Measurements from ENCODE around the gene P2RY11.

The P2RY11 gene

DNA sequence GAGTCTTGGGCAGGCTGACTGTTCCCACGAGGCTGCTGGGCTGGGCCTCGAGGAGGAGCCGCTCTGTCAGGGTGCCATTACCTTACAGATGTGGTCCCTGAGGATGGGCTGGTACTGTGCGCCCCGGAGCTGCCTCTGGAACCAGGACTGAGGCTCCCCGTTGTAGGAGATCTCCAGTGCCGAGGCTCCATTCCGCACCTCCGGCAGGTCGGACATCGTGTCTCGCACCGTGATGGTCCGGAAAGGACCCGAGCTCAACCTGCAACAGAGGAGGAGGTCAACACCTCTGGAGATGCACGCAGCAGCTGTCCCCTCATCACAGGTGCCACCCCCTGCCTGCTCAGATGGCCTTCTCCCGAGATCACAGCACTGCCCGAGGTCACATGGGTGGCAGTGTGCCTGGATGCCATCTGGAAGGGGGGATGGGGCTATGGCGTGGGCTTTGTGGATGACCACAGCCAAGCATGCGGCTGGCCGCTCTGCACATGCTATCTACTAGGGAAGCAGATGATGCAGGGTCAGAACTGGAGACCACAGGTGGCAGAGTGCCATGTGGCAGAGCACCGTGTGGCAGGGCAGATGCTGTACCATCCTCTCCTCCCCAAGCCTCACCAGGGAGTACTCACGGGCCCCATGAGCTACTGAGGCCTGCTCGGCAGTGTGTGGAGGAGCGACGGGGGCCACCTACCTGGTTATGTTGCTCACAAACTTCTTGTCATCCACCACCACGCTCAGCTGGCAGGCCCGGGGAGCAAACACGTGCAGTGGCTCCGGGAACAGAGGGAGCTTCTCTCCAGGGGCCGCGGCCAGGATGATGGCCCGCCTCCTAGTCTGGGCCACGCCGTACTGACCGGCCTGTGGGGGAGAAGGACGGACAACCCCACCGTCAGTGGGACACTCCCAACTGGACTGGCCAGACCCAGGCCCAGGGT lies 26.5 kb downstream of the P2RY11 start:
- DNase-seq (ENCODE audit: insufficient read length, low spot score): no peak
- no peak for FAIRE-seq

DNA sequence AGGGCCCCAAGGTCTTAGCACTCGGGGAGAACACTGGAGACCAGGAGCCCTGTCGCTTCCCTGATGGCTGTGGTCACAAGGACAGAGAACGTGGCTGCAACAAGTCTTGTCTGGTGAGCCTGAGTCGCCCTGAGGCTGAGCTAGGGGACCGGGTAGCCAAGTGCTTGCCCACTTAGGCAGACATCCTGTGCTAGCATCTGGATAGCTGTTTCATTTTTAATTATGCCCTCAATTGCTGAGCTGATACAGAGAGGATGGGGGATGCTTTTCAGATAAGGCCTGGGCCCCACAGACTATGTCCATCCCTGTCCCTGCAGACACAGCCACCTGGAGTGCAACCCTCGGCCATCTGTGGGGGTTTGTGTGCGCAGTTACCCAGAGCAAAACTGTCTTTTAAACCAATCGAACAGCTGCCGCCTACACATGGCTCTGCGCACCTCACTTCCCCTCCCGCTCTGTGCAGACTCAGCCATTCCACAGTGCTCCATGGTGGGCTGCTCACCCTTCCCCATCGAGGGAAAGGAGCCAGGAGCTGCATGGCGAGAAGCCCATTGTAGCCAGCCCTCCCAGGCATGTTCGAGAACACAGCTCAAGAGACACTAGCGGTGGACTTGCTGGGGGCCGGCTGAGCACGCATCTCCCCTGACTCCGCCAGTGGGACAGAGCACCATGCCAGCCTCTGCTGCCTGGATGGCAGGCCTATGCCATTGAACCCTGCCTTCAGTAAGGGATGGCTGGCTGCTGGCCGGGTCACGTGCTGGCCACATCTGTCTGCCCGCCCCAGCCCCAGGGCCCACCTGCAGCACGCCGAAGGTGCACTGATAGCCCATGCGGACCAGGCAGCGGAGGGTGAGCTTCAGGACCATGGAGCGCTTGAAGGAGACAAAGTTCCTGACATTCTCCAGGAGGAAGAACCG lies 27.6 kb downstream of the P2RY11 start:
- FAIRE-seq (no peak), DNase-seq (ENCODE audit: insufficient read length, low spot score) (no peak)

DNA sequence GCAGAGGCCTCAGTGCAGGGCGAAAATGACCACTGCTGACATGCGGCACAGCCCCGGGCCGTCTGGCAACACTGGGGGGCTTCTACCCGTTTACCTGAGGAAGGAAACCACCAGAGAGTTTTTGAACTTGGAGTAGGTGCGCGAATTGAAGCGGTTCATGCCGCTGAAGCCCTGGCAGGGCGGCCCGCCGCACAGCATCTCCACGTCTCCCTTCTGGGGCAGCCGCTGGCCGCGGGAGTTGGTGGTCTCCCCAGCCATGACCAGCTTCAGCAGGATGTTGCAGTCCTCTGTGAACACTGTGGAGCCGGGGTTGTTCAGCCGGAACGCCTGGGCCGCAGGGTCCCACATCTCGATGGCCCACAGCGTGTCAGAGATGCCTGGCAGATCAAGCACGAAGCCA lies 28.5 kb downstream of the P2RY11 start:
- DNase-seq (ENCODE audit: insufficient read length, low spot score) (no peak), FAIRE-seq (no peak)

DNA sequence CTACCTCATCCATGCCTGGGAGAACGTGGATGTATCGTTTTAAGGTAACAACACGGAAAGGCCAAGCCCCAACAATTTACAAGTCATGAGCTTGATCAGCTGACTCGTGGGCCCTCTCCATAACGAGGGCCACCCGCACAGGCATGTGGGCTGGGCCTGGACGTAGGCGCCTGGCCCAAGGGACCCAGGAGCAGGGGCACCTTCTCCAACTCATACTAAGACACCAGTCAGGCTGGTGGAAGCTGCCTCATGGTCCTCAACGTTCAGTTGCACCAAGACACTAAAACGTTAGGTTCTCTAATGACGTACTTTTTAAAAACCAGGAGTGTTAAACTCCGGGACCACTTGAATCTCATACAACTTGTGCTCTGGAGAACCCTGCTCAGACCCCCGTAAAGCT lies 30.0 kb downstream of the P2RY11 start:
- FAIRE-seq: no peak
- DNase-seq (ENCODE audit: insufficient read length, low spot score): no peak

DNA sequence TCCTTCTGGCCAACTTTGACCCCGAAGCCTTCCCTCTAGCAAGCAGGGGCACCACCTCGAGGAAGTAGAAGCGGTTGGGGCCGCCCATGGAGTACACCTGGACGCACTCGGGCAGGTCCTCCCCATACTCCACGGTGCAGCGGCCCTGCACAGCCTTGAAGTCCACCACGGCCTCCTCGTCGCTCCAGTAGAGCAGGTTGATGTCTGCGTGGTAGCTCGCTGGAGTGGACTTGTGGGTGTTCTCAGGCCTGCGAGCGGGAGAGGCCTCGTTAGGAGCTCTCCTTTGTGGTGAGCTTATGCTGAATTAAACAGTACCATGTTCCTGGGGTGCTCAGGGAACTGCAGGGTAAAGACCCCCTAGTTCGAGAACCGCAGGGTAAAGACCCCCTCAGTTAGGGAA lies 30.5 kb downstream of the P2RY11 start:
- no peak for DNase-seq (ENCODE audit: insufficient read length, low spot score)
- FAIRE-seq: no peak

DNA sequence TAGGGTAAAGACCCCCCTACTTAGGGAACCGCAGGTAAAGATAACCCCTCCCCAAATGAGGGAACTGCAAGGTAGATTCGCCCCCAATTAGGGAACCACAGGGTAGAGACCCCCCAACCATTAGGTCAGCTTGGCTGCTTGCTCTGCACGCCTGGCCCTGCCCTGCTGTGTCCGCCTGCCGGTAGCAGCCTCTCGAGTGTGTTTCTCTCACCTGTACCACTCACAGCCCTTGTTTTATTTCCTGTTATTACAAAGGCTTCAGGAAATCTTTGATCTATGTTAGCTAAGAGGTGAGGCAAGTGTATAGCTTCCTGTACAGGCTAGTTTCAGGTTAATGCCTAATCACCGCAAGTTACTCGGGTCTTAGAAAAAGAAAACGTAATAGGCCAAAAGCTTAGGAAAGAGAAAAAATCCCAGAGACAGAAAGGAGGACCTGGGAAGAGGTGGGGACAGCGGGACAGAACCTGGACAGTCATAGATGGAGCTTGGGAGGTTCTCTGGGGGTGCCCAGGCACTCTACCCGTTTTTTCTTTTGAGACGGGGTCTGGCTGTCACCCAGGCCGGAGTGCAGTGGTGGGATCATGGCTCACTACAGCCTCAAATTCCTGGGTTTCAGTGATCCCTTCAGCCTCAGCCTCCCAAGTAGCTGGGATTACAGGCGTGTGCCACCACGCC lies 31.3 kb downstream of the P2RY11 start:
- no peak for FAIRE-seq
- no peak for DNase-seq (ENCODE audit: insufficient read length, low spot score)

DNA sequence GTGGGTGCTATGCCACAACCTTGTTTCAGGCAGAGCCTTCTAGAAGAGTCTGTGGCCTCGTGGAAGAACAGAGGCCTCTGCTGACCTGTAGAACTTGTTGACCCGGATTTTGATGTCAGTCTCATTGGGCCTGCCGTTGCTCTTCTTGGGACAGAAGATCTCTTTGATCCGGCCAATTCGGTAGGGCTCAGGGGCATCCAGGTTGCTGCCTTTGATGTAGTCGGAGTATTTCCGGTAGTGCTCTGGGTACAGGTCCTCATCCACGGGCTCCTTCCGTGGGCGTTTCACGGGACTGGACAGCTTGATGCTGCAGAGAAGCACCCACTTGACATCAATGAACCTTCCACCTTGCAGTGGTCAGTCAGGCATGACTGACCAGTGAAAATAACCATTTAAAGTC lies 32.2 kb downstream of the P2RY11 start:
- DNase-seq (ENCODE audit: insufficient read length, low spot score) (no peak), FAIRE-seq (no peak)

DNA sequence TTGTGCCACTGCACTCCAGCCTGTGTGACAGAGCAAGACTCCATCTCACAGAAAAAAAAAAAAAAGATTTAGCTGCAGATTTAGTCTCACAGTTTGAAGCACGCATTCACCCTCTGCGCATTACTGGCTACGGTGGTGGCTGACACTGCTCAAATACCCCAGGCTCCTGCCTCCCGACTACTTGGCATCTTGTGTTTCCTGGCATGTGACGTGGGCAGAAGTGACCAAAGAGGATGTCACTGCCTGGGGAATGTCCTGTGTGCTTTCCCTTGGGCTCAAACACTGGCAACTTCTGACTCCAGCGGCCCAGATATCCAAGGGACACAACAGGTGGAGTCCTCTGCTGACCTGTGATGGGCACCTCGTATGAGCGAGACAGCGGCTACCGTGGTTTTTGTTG lies 32.9 kb downstream of the P2RY11 start:
- FAIRE-seq (no peak), DNase-seq (ENCODE audit: insufficient read length, low spot score) (no peak)

DNA sequence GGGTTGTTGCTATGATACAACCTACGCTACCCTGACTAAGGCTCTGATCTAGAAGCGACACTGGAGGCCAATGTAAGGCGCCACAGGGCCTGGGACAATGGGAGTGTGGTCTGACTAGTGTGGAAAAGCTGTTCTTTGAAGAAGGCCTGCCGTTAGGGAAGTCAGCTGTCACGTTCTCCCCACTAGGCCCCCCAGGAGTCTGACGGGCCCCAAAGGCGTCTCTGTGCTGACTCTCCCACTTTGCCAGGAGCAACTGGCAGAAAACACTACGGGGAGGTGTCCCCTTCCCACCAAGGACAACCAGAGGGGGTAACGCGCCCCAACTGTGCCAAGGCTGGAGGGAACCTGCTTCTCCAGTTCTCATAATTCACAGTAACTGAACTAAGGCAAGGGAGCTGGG lies 33.5 kb downstream of the P2RY11 start:
- DNase-seq (ENCODE audit: insufficient read length, low spot score): no peak
- no peak for FAIRE-seq

DNA sequence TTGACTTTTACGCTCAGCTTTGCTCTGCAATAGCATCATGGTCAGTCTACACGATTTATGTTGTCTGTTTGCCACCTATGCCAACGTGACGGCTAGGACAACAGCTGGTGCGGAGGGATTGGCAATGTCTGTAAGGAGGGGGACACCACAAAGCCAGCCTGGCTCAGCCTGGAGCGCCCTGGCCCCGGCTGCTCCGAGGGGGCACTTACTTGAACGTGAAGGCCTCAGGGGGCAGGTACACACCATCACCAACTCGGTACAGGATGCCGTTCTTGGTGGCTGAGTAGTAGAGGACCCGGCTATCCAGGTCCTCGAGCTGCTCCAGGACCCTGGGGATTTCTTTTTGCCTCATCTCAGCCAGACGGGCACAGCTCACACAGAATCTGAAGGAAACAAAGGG lies 34.6 kb downstream of the P2RY11 start:
- FAIRE-seq: no peak
- DNase-seq (ENCODE audit: insufficient read length, low spot score): no peak

DNA sequence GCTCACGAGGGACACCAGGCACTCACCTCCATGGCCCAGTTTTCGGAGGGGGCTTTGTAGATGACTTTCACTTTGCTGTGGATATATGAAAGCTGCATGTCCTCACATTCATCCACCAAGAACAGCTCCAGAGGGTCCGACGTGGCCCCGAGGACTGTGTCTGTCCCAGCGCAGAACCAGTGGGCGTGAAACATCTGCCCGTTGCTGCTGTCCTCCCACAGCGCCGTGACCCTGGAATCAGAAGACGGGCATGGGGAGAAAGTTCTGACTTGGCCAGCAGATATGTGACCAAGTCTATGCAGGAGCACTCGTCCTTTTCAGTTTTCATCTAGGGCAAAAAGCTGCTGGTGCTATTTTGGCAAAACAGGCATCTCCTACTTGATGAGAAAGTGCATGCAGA lies 37.9 kb downstream of the P2RY11 start:
- FAIRE-seq: no peak
- DNase-seq (ENCODE audit: insufficient read length, low spot score): no peak

DNA sequence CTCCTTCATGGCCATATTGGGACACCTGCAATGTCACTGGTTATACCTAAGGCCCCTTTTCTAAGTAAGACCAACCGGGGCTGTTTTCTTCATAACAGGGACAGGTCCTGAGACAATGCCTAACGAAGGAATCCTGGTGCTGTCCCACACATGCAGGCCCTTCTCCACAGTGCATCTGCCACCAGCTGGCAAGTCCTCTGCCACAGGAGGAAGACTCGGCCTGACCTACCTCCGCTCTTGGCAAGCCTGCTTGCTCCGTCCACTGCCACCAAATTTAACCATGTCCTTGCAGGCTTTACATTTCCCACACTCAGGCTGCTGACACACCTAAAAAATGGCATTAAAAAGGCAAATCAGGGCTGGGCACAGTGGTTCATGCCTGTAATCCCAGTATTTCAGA lies 40.0 kb downstream of the P2RY11 start:
- FAIRE-seq (no peak), DNase-seq (ENCODE audit: insufficient read length, low spot score) (no peak)

DNA sequence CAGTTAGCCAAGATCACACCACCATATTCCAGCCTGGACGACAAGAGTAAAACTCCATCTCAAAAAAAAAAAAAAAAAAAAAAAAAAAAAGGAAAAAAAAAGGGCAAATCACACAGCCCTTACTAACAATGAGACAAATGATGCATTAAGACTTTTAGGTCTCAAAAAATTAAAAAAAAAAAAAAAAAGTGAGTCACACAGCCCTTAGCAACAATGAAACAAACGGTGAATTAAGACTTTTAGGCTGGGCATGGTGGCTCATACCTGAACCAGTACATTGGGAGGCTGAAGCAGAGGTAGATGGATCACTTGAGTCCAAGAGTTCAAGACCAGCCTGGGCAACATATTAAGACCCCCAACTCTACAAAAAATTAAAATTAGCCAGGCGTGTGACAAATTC lies 40.6 kb downstream of the P2RY11 start:
- FAIRE-seq: no peak
- no peak for DNase-seq (ENCODE audit: insufficient read length, low spot score)

DNA sequence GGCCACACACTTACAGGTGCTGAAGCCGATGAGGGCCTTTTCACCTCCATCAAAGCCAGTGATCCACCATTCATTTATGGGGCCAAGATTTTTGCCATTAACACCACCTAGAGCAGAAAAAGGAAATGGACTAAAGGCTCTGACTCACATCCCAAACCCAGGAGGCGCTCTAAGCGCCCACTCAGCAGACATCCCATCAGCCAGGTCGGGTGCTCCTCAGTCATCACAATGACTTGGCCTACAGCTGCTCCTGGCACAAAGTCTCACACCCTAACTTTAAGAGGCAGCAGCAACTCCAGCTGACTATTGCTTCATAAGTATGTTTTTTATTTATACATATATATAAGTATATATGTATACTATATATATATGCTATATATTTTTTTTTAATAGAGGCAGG lies 44.3 kb downstream of the P2RY11 start:
- DNase-seq (ENCODE audit: insufficient read length, low spot score): no peak
- no peak for FAIRE-seq

DNA sequence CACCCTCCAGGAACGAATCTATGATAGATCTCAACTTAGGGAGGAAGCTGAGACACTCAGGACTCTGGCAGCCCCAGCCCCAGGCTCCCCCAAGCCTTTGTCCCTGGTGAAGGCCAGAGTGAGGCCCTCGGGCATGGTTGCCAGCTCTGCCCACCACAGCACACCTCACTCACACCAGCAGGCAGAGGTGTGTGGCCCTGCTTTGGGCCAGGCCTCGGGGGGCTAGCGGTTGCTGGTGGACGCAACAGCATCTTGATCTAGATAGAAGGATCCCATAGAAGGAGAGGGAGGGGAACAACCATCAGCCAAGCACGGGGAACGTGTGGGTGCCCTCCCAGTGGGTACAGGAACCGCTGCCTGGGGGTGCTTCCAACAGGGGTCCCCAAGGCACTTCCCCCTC lies 46.6 kb downstream of the P2RY11 start:
- DNase-seq (ENCODE audit: insufficient read length, low spot score): no peak
- no peak for FAIRE-seq

DNA sequence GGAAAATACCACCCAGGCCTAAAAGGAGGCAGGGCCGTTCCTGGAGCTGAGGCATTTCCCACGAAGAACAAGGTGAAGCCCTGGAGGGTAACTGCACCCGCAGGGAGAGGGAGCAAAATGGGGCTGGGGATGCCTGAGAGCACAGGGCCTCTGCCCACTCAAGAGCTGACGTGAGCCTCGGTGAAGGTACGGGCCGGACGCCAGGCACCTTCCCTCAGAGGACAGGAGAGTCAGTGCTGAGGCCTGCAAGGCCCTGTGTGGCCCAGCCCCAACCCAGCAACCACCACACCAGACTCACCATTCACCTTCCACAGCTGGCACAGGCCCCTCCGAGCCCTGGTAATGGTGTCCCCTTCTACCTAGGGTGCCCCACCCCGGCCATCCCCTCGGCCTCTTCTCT lies 47.0 kb downstream of the P2RY11 start:
- DNase-seq (ENCODE audit: insufficient read length, low spot score) (no peak), FAIRE-seq (no peak)

DNA sequence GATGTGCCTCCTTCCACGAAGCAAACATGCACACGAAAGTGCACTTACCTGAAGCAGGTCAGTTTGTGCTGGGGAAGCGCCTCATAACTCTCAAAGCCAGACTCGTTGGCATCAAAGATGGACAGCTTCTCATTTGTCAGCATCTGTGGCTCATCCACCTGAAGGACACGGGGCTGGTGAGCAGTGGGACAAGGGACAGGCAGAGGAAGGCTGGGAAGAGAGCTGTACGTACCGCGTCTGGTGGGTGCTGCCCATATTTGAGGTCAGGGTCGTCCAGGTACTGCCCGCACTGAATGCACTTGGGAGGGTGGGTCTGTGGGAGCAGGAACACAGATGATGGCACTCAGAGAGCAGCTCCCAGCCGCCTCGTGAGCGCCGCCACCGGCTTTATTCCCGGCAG lies 48.1 kb downstream of the P2RY11 start:
- DNase-seq (ENCODE audit: insufficient read length, low spot score): no peak
- FAIRE-seq: no peak

DNA sequence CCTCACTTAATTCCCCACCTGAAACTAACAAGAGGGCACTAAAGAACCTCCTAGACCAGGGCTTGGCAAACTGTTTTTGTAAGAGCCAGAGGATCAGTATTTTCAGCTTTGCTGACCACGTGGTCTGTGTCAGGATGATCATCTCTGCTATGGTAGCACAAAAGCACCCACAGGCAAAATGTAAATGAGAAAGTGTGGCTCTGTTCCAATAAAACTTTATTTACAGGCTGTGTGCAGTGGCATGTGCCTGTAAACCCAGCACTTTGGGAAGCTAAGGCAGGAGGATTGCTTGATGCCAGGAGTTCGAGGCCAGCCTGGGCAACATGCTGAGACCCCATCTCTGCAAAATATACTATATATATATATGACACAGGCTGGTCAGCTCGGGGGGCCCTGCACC lies 52.0 kb downstream of the P2RY11 start:
- DNase-seq (ENCODE audit: insufficient read length, low spot score) (no peak), FAIRE-seq (no peak)
